Testis (tissue), 3 donors: ENCODE measurements around the gene RANBP3. TPM values are rescaled to one million over a fixed set of nuclear protein-coding genes. Genes with fewer than 3 reads are reported as not detected.

Experiments used
- DNase-seq: peaks from one replicate; pipeline ENCODE4 v3.0.0-alpha.2; 2019
- H3K27ac ChIP-seq, 2 donors: fragments of 200-600 bp; sonication (generic); one replicate each; pipeline ENCODE4 v1.5.1; 2019
- H3K27me3 ChIP-seq: fragments of 200-600 bp; sonication (generic); one replicate; pipeline ENCODE4 v1.5.1; 2019
- H3K36me3 ChIP-seq: fragments of 200-600 bp; sonication (generic); one replicate; pipeline ENCODE4 v1.5.1; 2017; ENCODE audit warnings: low read depth; ENCODE audit errors: missing control alignments
- H3K4me1 ChIP-seq: fragments of 200-600 bp; sonication (generic); one replicate; pipeline ENCODE4 v1.5.1; 2019
- H3K4me3 ChIP-seq, 2 donors: fragments of 200-600 bp; sonication (generic); one replicate each; pipeline ENCODE4 v1.5.1; 2017 to 2019
- H3K9me3 ChIP-seq: fragments of 200-600 bp; sonication (generic); one replicate; pipeline ENCODE4 v1.5.1; 2017
- POLR2A ChIP-seq: fragments of 450-650 bp; IDR thresholded peaks from one replicate; pipeline ENCODE4 v1.6.1; 2017; ENCODE audit warnings: antibody characterized with exemption, mild to moderate bottlenecking, moderate library complexity
- WGBS, 2 donors: methylation state at CpG; one replicate each; pipeline ENCODE4 v1.1.5; 2018; 5-methylcytosine and 5-hydroxymethylcytosine counted together
- intact Hi-C: fragments of 100-400 bp; cut with DNase I; formaldehyde crosslinking; loops from one replicate; pipeline ENCODE4 v1.15.1; 2023; ENCODE audit warnings: low total_unique reads
- polyA plus RNA-seq: library from polyadenylated mRNA; stranded (reverse); fragments of 350-450 nt; fragmentation: Illumina TruSeq; extraction: RNeasy Lipid Tissue Mini Kit (QIAGEN cat#74804); gene quantifications from one replicate; pipeline ENCODE4 v1.2.3, GENCODE V29; 2014; ENCODE audit warnings: low read depth, low replicate concordance; ENCODE audit not compliant: insufficient read depth
- total RNA-seq, 2 donors: library from RNA; depleted of rRNA; stranded (reverse); fragments of >200 nt; gene quantifications; one replicate each; pipeline ENCODE4 v1.2.3, GENCODE V29; 2016
- TF ChIP-seq, protein P1 (sequence below), 3 experiments: fragments of 450-650 bp in 2 of 3; fragments of 200-600 bp in 1 of 3; sonication (generic) in 1 of 3; IDR thresholded peaks; one replicate each; pipeline ENCODE4 v1.5.1; 2016 to 2019; ENCODE audit warnings: antibody characterized with exemption in 3 of 3, mild to moderate bottlenecking in 2 of 3, moderate library complexity in 1 of 3

The RANBP3 gene
- total and polyA plus RNA-seq, 3 donors from 2014 or later, result 142 to 148 (median 145) TPM

DNA sequence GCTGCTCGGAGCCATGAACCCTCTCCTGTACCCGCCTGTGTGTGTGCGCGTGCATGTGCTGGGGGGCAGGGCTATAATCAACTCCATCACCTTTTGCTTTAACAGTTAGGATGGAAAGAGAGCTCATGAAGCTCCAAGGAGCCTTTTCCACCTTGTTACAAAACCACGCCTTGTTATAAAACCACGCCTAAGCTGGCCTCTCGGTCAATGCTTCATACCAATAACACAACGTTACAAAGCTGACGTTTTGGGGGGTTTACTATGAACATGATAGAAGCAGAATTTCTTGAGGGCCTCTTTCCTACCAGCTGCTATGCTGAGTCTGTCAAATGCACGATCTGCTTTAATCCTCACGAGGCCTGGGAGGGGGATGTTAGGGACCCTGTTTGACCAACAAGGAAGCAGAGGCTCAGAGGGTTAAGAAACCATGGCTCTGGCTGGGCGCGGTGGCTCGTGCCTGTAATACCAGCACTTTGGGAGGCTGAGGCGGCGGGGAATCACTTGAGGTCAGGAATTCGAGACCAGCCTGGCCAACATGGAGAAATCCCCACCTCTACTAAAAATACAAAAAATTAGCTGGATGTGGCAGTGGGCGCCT lies 52.0 kb downstream of the RANBP3 start:
- WGBS, 2 donors, result 89 to 94% methylated on average over 18 of the region's 18 CpGs
- DNase-seq, result no peak
- Histone ChIP-seq H3K9me3 (no peaks in the 10 kb centered on the region), H3K27me3 (no peaks in the 10 kb centered on the region), H3K4me1 (peaks cover 6% of the 10 kb centered on the region), H3K36me3 (no peaks in the 10 kb centered on the region), H3K4me3 (no peak overlapping the region), H3K27ac (no peak overlapping the region)
- no peak for TF ChIP-seq POLR2A
- TF ChIP-seq, protein P1, sequence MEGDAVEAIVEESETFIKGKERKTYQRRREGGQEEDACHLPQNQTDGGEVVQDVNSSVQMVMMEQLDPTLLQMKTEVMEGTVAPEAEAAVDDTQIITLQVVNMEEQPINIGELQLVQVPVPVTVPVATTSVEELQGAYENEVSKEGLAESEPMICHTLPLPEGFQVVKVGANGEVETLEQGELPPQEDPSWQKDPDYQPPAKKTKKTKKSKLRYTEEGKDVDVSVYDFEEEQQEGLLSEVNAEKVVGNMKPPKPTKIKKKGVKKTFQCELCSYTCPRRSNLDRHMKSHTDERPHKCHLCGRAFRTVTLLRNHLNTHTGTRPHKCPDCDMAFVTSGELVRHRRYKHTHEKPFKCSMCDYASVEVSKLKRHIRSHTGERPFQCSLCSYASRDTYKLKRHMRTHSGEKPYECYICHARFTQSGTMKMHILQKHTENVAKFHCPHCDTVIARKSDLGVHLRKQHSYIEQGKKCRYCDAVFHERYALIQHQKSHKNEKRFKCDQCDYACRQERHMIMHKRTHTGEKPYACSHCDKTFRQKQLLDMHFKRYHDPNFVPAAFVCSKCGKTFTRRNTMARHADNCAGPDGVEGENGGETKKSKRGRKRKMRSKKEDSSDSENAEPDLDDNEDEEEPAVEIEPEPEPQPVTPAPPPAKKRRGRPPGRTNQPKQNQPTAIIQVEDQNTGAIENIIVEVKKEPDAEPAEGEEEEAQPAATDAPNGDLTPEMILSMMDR (IDR thresholded peaks at IDR 0.05), result no peak
- intact Hi-C loops, result no loop called here

DNA sequence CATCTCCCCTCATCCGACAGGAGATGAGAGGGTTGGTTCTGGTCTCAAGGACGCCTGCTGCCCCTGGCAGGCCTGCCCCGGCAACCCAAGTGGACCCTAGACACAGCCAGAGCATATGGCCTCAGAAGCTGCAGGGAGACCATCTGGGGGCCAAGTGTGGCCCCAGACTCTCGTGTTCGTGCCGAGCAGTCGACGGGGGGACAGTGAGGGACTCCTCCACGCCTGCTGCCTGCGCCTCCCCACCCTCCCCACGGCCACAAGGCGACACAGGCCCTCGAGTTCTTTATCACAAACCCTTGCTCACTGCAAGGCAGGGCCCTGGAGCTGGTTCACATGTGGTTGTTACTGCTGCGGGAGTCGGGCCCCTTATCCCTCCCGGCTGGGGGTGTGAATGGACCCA lies 54.6 kb downstream of the RANBP3 start:
- Histone ChIP-seq H3K4me1 (peaks cover 6% of the 10 kb centered on the region), H3K9me3 (no peaks in the 10 kb centered on the region), H3K27me3 (no peaks in the 10 kb centered on the region), H3K4me3 (no peak overlapping the region), H3K36me3 (no peaks in the 10 kb centered on the region), H3K27ac (no peak overlapping the region)
- WGBS, 2 donors, result 95 to 100% methylated on average over 1 to 16 of the region's 16 CpGs
- intact Hi-C loops, result no loop called here
- TF ChIP-seq, protein P1 (IDR thresholded peaks at IDR 0.05), result no peak
- TF ChIP-seq POLR2A, result no peak
- no peak for DNase-seq

DNA sequence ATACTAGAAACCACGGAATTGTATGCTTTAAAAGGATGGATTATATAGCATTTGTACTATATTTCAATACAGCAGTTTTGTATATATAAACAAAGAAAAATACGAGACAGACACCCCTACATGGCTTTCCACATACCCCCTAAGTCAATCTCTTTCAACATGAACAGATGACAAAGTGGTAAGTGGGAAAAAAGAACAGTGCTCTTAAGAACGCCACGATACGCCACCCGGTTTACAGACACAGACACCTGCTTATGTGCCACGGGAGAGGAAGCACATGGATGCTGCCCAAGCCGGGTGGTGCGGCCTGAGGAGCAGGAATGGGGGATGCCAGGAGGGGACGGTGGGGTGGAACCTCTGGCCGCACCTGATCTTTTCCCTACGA lies 55.8 kb downstream of the RANBP3 start:
- TF ChIP-seq, protein P1 (IDR thresholded peaks at IDR 0.05), result no peak
- TF ChIP-seq POLR2A, result no peak
- 90 to 95% methylated on average over 12 of the region's 12 CpGs for WGBS, 2 donors
- no peak overlapping the region for H3K27ac ChIP-seq
- H3K36me3 ChIP-seq, result no peaks in the 10 kb centered on the region
- DNase-seq, result no peak
- no peak overlapping the region for H3K4me3 ChIP-seq
- peaks cover 5% of the 10 kb centered on the region for H3K4me1 ChIP-seq
- H3K9me3 ChIP-seq, result no peaks in the 10 kb centered on the region
- intact Hi-C loops, result no loop called here
- H3K27me3 ChIP-seq, result no peaks in the 10 kb centered on the region

- WGBS, 2 donors, result 77% methylated on average over 21 of the region's 21 CpGs
- Histone ChIP-seq H3K27ac (no peak overlapping the region), H3K27me3 (no peaks in the 10 kb centered on the region), H3K4me1 (no peaks in the 10 kb centered on the region), H3K4me3 (no peak overlapping the region), H3K36me3 (no peaks in the 10 kb centered on the region), H3K9me3 (no peaks in the 10 kb centered on the region)
- no peak for DNase-seq
- TF ChIP-seq POLR2A, result no peak
- TF ChIP-seq, protein P1 (IDR thresholded peaks at IDR 0.05), result no peak
- intact Hi-C loops, result no loop called here
Observed at GRCh38 chr19:5921516-5922160, 56.3 kb downstream of the RANBP3 start.
